22Rv1 (cell line): ENCODE measurements around the gene HIVEP2.

Source experiments
- H3K27ac ChIP-seq: fragments of 450-650 bp; 2 replicates; pipeline ENCODE4 v1.5.1; 2017
- CTCF ChIP-seq: fragments of 450-650 bp; IDR thresholded peaks from 2 replicates; pipeline ENCODE4 v1.5.1; 2017; ENCODE audit warnings: mild to moderate bottlenecking
- ZFX ChIP-seq: fragments of 450-650 bp; IDR thresholded peaks from 2 replicates; pipeline ENCODE4 v1.6.1; 2017; ENCODE audit warnings: antibody characterized with exemption, borderline replicate concordance

HIVEP2 gene

GRCh38 chr6:142932889-142933288, 12.1 kb downstream of the HIVEP2 start:
- TF ChIP-seq ZFX (no peak), CTCF (no peak)
- no peak overlapping the region for H3K27ac ChIP-seq

- TF ChIP-seq CTCF (no peak), ZFX (no peak)
- H3K27ac ChIP-seq: no peak overlapping the region
Measured at GRCh38 chr6:142929751-142930358, 15.1 kb downstream of the HIVEP2 start.

- TF ChIP-seq CTCF: no peak
- no peak for TF ChIP-seq ZFX
- H3K27ac ChIP-seq: no peak overlapping the region
Measured at GRCh38 chr6:142927904-142928303, 17.1 kb downstream of the HIVEP2 start.

- TF ChIP-seq CTCF (no peak), ZFX (no peak)
- H3K27ac ChIP-seq: no peak overlapping the region
Measured at GRCh38 chr6:142927271-142927580, 17.8 kb downstream of the HIVEP2 start.

GRCh38 chr6:142926494-142927270, 18.3 kb downstream of the HIVEP2 start:
- no peak for TF ChIP-seq CTCF
- no peak for TF ChIP-seq ZFX
- no peak overlapping the region for H3K27ac ChIP-seq

- no peak overlapping the region for H3K27ac ChIP-seq
- TF ChIP-seq CTCF (no peak), ZFX (no peak)
Measured at GRCh38 chr6:142926177-142926493, 18.8 kb downstream of the HIVEP2 start.

- no peak for TF ChIP-seq CTCF
- TF ChIP-seq ZFX: no peak
- H3K27ac ChIP-seq: no peak overlapping the region
Measured at GRCh38 chr6:142925575-142926110, 19.3 kb downstream of the HIVEP2 start.
